A673 (cell line): ENCODE measurements around the gene CHRNA4.

Source experiments
- EZH2 ChIP-seq: fragments of 200-600 bp; sonication (generic); IDR thresholded peaks from 2 replicates; pipeline ENCODE4 v1.6.1; 2017; ENCODE audit warnings: borderline replicate concordance, low read depth, mild to moderate bottlenecking, mixed read lengths, antibody characterized with exemption, low read length; ENCODE audit not compliant: poor library complexity, severe bottlenecking
- TF ChIP-seq, protein P1 (sequence below): fragments of 300-800, 200-600 bp; sonication (generic); conservative IDR thresholded peaks from 2 replicates; pipeline ENCODE4 v1.5.1; 2017; ENCODE audit warnings: low read depth, mild to moderate bottlenecking, antibody characterized with exemption, low read length, moderate library complexity, mixed read lengths

- TF ChIP-seq, protein P1, sequence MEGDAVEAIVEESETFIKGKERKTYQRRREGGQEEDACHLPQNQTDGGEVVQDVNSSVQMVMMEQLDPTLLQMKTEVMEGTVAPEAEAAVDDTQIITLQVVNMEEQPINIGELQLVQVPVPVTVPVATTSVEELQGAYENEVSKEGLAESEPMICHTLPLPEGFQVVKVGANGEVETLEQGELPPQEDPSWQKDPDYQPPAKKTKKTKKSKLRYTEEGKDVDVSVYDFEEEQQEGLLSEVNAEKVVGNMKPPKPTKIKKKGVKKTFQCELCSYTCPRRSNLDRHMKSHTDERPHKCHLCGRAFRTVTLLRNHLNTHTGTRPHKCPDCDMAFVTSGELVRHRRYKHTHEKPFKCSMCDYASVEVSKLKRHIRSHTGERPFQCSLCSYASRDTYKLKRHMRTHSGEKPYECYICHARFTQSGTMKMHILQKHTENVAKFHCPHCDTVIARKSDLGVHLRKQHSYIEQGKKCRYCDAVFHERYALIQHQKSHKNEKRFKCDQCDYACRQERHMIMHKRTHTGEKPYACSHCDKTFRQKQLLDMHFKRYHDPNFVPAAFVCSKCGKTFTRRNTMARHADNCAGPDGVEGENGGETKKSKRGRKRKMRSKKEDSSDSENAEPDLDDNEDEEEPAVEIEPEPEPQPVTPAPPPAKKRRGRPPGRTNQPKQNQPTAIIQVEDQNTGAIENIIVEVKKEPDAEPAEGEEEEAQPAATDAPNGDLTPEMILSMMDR: no peak
- no peak for TF ChIP-seq EZH2
These were observed 16.2 kb upstream of the CHRNA4 start for GRCh38 chr20:63377256-63377941.
